Stimulated activated CD4-positive, alpha-beta T cell treated with anti-CD3 and anti-CD28 coated beads, Interleukin-4, amount 100 ng/mL, for 48 hours (primary cell): ENCODE data around the gene SAA2.
"Not testable (repeated sequence)": the region's sequence is repeated elsewhere in the genome, so short reads cannot be mapped to it uniquely, and the experiment has no call there.

ENCODE experiments used
- DNase-seq, 2 donors: peaks; one replicate each; pipeline ENCODE4 v3.0.0-alpha.2; 2020; ENCODE audit warnings: low read depth in 2 of 2

SAA2 gene

GRCh38 chr11:18248561-18248960, at the start of gene SAA2:
Gene SAA2, minus strand, starts transcription at chr11:18248668. Its CDS starts 657 bp downstream, at chr11:18248011.
- no peak for DNase-seq

DNA sequence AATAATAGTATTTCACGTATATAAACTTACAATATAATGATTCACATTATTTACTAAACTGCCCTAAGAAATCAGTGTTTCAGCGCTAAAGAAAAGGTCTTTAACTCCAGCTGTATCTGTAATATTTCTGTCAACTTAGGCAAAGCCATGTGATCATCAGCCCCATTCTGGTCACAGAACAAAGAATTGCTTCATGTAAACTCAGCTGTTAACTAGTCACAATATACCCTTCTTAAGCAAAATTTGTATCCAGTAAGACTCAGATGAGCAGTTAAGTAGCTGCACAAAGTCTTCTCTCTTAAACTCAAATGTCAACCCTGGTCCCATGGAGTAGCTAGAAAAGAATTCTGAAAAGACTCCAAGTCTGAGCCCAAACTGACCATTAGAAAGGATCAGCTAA, 46.8 kb upstream of the SAA2 start:
- no peak for DNase-seq

- no peak for DNase-seq
Observed at GRCh38 chr11:18294862-18295261, 46.4 kb upstream of the SAA2 start.

- DNase-seq: no peak
Observed at GRCh38 chr11:18288911-18289310, 40.4 kb upstream of the SAA2 start.

- no peak for DNase-seq
Observed at GRCh38 chr11:18285841-18286240, 37.4 kb upstream of the SAA2 start.

DNA sequence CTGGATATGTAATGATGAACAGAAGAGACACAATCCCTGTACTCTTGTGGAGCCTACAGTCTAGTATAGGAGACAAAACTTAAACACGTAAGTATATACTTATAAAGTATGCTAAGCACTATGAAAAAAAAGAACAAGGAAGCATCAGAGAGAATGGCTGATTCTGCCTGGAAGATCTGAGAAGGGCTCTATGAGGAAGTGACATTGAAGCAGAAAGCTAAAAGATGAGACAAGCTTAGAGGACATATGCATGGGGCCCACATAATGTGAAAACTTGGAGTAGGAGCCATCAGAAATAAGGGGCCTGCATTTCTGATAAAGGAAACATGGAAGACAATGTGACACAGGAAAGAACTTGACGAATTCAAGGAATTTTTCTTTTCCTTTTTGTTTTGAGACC, 34.2 kb upstream of the SAA2 start:
- DNase-seq: no peak

DNA sequence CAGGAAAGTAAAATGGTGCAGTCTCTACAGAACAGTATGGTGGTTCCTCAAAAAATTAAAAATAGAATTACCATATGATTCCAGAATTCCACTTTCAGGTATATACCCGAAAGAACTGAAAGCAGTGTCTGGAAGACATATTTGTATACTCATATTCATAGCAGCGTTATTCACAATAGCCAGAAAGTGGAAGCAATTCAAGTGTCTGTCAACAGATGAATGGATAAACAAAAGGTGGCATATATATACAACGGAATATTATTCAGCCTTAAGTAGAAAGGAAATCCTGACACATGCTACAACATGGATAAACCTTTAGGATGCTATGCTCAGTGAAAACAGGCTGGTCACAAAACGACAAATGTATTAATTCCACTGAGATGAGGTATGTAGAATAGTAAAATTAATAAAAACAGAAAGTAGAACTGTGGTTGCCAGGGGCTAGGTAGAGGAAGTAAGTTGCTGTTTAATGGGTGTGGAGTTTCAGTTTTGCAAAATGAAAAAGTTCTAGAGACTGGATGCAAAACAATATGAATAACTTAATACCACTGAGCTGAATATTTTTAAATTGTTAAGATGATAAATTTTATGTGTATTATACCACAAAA, 32.1 kb upstream of the SAA2 start:
- DNase-seq: no peak

DNA sequence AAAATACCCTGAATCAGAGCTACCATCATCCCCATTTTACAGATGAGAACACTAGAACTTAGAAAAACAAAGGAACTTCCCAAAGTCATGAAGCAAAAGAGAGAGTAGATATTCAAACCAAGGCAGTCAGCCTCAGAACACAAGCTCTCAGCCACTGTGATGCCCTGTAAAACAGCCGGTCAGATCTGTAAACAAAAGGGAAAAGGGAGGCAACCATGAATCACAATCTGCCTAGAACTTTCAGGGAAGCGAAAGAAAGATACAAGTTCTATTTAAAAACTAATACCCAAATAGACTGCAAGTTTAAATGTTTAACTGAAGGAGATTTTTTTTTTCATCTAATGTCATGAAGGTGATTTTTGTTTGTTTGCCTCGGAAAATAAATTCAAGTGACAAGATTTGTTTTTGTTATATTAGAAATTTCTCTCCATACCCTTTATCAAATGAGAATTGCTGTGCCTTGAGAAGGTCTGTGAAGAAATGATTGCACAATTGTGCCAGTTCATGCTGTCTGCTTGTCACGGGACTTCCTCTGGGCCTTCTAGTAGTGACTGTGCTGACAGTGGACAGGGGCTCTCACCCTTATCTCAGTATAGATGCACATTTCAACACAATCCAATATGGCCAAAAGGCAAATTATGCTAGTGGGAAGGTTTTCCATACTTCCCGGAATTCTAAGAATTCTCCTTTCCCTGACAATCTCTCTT, 29.2 kb upstream of the SAA2 start:
- DNase-seq: no peak

GRCh38 chr11:18271206-18271605, 22.7 kb upstream of the SAA2 start:
- DNase-seq: no peak

- no peak for DNase-seq
Observed at GRCh38 chr11:18270102-18270501, 21.6 kb upstream of the SAA2 start.

DNA sequence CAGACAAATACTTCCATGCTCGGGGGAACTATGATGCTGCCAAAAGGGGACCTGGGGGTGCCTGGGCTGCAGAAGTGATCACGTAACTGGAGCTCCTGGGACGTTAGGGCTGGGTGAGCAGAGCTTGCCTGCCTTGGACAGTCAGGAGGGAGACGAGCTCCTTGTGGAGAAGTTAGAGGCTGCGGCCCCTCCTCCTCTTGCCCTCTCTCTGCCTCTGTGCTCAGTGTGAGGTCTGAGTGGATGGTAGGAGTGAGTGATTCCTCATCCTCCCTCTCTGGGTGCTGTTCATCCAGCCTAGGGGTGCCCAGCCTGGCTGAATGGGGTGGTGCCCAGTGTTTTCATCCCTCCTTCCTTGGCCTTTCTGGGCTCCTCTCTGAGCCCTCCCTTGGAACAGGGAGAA, 20.8 kb upstream of the SAA2 start:
- DNase-seq: not testable (repeated sequence)

- DNase-seq: not testable (repeated sequence)
Observed at GRCh38 chr11:18267335-18268133, 19.1 kb upstream of the SAA2 start.

DNA sequence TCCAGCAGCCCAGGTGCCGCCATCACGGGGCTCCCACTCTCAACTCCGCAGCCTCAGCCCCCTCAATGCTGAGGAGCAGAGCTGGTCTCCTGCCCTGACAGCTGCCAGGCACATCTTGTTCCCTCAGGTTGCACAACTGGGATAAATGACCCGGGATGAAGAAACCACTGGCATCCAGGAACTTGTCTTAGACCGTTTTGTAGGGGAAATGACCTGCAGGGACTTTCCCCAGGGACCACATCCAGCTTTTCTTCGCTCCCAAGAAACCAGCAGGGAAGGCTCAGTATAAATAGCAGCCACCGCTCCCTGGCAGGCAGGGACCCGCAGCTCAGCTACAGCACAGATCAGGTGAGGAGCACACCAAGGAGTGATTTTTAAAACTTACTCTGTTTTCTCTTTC, 17.5 kb upstream of the SAA2 start, which contains the start of gene SAA1:
Gene SAA1, plus strand, starts transcription at position 316 of the 400 bp plus-strand sequence. CDS start 624 bp downstream, outside the sequence.
- no peak for DNase-seq

GRCh38 chr11:18264677-18265555, 16.4 kb upstream of the SAA2 start:
- no peak for DNase-seq

GRCh38 chr11:18264035-18264434, 15.6 kb upstream of the SAA2 start:
- DNase-seq: no peak

DNA sequence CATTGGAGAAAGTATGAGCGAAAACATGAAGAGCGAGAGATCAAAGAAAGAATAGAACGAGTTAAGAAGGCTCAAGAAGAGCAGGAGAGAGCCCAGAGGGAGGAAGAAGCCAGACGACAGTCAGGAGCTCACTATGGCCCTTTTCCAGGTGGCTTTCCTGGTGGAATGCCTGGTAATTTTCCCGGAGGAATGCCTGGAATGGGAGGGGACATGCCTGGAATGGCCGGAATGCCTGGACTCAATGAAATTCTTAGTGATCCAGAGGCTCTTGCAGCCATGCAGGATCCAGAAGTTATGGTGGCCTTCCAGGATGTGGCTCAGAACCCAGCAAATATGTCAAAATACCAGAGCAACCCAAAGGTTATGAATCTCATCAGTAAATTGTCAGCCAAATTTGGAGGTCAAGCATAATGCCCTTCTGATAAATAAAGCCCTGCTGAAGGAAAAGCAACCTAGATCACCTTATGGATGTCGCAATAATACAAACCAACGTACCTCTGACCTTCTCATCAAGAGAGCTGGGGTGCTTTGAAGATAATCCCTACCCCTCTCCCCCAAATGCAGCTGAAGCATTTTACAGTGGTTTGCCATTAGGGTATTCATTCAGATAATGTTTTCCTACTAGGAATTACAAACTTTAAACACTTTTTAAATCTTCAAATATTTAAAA, 14.3 kb upstream of the SAA2 start:
- DNase-seq: not testable (repeated sequence)

DNA sequence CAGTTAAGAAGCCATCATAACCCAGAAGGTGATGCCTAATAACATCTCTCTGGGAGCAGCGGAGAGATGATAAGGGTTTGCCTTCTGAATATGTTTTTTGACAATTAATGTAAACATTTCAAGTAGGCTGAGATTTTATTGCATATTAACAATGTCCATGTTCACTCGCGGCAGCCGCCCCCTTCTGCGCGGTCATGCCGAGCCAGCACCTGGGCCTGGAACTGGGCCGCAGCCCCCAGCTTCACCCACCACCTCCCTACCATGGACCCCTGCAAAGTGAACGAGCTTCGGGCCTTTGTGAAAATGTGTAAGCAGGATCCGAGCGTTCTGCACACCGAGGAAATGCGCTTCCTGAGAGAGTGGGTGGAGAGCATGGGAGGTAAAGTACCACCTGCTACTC, 13.3 kb upstream of the SAA2 start:
- no peak for DNase-seq

- DNase-seq: no peak
Observed at GRCh38 chr11:18259259-18259658, 10.8 kb upstream of the SAA2 start.

GRCh38 chr11:18254781-18255361, 6.4 kb upstream of the SAA2 start:
- DNase-seq: no peak

- no peak for DNase-seq
Observed at GRCh38 chr11:18253778-18254338, 5.4 kb upstream of the SAA2 start.
